NK-92 treated with Interleukin-12 subunit alpha and Interleukin-12 subunit beta, amount 100 ng/mL, for 24 hours (cell line): ENCODE data around the gene SPDYE4.
"Not testable (repeated sequence)": the region's sequence is repeated elsewhere in the genome, so short reads cannot be mapped to it uniquely, and the experiment has no call there.

Experiments used
- DNase-seq: peaks from one replicate; lab custom pipeline; 2025; lab: John Stamatoyannopoulos, UW

Gene SPDYE4

GRCh38 chr17:8758137-8758596, at the start of gene SPDYE4:
Gene SPDYE4 (minus strand): TSS chr17:8758546. CDS start chr17:8758382, 164 bp downstream.
- DNase-seq, result no peak

GRCh38 chr17:8806926-8807550, 48.7 kb upstream of the SPDYE4 start:
- DNase-seq, result no peak

DNA sequence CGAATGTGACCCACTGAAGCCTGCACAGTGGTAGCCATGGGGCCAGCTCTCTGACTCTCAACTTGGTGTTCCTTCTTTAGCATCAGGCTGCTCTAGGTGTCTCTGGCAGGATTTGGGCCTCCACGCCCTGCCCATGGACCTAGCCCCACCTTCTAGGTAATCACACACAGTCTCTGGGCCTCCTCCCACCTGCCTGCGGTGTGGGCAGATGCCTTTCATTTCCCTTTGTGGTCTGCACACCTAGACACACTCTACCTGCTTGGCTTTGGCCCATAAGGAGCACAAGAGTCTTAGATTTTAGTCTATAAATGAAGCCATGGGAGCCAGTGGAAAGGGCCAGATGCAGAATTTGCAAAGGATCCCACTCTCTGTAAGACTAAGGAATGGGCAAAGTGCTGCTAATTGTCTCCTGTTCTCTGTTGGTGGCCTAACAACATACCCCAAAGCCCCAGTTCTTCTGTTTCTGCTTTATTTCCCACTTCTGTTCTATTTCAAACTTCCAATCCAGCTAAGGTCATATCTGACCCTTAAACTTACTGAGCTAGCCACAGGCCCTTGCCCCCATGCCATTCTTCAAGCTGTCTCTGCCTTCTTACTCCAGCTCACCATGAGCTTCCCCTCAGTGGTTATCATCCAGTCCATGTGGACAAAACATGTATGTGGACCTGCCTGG, 48.0 kb upstream of the SPDYE4 start:
- DNase-seq, result no peak

GRCh38 chr17:8805396-8805795, 47.0 kb upstream of the SPDYE4 start:
- not testable (repeated sequence) for DNase-seq

DNA sequence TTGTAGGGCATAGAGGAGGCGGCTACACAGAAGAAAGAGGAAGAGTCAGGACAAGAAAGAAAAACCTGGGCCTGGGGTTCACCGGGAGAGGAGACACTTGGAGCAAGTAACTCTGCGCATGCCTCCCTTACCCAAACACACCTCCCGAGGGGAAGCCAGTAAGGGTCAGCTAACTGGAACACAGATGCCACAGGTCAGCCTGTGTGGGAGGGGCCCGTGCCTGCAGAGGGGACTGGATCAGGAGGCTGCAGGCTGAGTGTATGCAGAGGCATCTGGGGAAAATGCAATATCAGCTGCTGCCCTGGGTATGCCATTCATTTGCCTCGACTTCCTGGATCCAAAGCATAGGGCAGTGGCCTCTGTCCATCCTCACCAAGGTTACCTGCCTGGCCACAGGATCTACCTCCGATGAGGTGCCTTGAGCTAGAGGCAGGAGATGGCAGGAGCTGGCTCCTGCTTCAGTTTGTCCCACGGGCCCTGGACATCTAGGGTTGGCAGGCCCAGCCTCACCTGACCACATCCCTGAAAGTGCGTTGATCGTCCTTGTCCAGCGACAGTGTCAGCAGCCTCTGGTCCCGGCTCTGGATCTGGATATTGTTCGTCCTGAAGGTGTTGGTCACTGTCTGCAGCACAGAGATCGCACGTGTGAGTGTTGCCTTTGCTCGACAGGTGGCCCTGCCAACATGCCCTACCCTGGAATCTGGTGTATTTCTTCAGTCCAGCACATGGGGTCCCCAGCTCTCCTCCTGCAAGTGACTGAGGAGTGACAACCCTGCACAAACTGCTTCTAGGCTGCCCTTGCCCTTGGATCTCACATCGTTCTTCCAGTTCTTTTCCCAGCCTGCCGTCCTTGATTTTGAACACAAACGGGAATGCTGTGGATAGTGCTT, 45.4 kb upstream of the SPDYE4 start:
- DNase-seq, result no peak

DNA sequence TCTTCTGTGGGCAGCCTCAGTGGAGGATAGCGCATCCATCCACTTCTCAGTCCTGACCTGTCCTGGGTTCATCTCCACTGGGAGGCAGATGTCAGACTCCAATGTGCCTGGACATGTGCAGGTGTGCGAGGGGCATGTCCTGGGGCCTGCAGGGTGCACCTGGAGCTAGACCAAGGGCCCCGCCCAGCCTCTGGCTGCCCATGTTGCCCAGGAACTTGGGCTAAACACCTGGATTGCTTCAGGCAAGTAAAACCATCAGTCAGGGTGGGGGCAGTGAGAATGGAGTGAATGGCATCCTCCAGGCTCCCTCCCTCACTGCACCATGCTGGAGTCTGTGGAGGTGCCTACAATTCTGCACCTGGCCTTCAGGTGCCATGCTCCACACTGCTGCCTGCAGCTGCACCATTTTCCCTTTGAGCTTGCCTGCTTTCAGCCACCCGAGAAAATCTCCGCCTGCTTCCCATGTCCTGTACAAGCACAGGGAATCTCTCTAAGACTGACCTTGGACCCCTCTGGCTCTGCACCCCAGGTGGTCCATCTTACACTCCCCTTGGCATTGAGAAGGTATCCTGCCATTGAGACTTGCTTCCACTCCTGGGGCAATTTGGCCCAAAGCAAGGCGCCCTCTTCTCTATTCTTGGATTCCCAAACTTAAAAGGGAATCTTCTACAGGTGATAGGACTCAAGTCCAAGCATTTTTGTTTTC, 42.9 kb upstream of the SPDYE4 start:
- no peak for DNase-seq

DNA sequence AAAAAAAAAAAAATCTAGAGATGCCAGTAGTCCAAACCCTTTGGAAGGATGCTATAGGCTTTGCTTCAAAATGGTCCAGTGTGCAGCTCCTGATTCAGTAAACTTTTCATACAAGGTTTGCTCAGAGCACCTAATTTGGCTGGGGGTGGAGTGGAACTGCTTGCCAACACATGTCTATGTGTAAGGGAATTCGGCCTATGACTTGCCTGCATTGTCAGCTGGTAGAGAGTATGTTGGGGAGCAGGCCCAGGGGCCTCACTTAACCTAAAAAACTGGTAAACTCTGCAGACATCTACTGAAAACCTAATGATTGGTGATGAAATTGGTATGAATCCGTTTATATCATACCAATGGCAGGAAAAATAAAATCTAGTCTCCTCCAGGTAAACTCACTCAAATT, 42.3 kb upstream of the SPDYE4 start:
- no peak for DNase-seq

- DNase-seq, result no peak
These were observed 41.3 kb upstream of the SPDYE4 start for GRCh38 chr17:8799570-8800212.

DNA sequence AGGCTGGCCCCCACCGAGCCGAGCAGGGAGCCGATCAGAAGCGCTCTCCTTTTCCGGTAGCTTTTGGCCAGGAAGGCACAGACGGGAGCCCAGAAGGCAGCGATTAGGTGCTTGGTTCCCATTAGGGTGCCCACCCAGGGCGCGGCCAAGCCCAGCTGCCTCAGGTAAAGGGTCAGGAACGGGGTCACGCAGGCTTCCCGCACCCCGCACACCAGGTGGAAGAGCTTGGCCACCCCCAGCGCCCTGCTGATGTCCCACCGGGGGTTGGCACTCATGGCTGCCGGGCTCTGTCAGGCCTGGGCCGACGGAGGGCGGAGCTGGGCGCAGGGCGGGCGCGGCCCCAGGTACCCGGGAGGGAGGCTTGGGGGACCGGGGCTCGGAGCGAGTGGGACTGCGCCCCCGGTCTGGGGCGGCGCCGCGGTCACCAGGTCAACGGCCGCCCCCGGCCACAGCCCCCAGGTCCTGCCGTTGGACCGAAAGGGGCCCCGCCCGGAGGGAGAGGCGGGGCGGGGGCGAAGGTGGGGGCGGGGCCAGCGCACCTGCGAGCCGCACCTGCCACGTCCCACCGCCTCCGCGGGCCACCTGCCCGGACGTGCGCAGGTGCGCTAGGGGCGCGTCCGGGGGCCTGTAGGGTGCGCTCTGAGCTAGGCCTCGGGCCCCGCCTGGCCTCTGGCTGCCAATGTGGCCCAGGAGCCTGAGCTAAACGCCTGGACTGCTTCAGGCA, 40.7 kb upstream of the SPDYE4 start, which contains the start of gene MFSD6L:
TSS of gene MFSD6L (minus strand) at position 520 of the 724 bp plus-strand sequence. CDS start at position 275, 245 bp downstream.
- DNase-seq, result no peak

- DNase-seq, result no peak
These were observed 40.0 kb upstream of the SPDYE4 start for GRCh38 chr17:8798176-8798845.

DNA sequence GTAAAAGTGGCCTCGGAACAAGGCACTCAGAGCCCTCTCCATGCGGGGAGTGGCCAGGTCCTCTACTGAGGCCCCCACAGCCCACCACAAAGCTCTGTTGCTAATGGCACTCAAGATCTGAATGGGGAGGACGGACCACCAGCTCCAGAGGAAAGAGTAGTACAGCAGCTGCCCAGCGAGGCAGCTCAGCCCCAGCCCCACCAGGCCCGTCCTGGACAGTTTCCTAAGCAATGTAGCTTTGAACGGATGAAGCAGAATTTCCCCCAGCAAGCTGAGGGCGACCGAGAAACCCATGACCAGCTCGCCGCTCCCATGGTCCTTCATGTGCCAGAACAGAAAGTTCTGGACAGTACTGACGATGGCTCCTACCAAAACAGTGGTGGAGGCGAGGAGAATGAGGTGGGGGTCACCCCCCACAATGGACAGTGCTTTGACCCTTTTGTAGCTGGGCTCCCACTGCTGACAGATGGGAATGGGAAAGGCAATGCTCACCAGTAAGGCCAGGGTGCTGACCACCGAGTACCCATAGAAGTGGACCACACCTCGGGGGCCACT, 39.4 kb upstream of the SPDYE4 start:
- no peak for DNase-seq

DNA sequence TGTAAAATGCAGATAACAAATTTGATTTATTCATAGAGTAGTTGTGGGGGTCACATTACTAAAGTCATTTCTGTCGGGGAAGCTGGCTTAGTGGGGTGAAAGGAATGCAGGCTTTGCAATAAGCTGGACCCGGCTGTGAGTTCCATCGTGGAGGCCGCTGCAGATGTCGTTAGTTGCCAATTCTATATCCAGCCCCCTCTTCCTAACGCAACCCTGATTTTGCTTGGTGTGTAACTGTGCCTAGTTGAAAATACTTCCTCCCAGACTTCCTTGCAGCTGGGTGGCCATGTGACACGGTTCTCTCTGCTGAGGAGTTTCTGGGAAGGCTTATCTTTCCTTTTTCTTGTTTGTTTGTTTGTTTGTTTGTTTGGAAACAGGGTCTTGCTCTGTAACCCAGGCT, 36.3 kb upstream of the SPDYE4 start:
- no peak for DNase-seq

DNA sequence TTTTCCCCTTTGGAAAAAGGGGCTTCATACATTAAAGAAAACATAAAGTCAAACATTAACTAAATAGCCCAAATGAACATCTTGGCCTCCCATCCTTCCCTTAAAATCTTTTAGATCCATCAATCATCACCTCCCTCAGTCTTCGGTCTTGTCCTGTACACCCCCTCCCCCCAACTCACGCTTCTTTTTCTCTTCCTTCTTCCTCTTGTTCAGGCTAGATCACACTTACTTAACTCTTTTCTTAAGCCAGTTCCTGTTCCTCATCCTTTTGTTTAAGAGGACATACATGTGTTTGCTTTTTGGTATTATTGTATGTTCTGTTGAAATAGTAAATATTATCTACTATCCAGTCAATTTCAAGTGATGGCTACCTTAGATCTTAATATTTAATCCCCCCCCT, 35.3 kb upstream of the SPDYE4 start:
- DNase-seq, result no peak

DNA sequence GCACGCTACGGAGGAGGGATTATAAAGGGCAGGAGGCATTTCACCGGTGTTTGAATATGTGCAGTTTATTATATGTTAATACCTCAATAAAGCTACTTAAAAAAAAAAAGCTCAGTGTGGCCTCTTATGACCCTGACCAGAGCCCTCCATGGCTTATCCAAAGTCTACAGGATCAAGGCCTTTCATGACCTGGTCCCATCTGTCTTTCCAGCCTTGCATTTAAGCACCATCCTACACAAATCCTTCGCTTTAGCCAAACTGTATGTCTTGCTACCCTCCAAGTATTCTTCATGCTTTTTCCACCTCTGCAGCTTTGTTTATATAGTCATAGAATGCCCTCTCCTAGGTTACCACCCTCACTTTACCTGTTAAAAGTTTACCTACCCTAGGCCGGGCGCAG, 34.3 kb upstream of the SPDYE4 start:
- DNase-seq, result no peak

GRCh38 chr17:8791910-8792270, 33.5 kb upstream of the SPDYE4 start:
- DNase-seq, result no peak

GRCh38 chr17:8791248-8791909, 33.0 kb upstream of the SPDYE4 start:
- no peak for DNase-seq

DNA sequence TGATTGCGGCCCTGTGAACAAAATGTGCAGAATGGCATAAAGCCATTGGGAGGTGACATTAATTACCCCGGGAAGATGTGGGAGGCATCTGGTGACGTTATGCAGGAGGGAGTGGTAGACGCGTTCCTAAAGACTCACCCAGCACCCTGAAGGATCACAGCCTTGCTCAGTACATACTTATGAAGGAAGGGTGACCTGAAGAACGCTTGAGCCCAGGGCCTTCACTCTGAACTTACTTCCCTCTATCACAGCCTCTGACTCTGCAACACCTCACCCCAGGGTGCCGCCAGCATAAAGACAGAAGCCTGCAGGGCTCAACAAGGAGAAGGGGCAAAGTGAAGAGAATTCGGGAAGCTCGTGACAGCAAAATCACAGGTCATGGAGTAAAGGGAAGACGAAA, 31.4 kb upstream of the SPDYE4 start:
- DNase-seq, result no peak

DNA sequence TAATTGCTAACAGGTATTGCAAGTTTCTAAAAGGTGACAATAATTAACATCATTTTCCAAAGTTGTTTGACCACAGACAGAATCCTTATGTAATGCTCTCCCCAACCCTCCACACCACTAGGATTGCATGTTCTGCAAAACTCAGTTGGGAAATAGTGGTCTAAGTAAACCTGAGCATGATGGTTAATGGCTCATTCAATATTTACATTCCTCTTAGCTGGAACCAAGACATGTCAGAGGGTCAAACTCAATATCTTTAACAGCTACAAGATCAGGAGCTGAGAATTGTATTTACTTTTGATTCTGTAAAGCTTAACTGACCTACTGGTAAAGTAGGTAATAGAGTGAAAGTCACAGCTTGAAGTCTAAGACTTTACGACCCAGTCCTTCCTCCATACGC, 30.7 kb upstream of the SPDYE4 start:
- no peak for DNase-seq
